ENCODE measurements around the gene RAB33A. TPM values are rescaled to one million over a fixed set of nuclear protein-coding genes. Genes with fewer than 3 reads are reported as not detected.

Gene RAB33A
- total RNA-seq, 4 donors from 2014 or later: 1.5 to 3.0 (median 1.8) TPM; not detected in 1

DNA sequence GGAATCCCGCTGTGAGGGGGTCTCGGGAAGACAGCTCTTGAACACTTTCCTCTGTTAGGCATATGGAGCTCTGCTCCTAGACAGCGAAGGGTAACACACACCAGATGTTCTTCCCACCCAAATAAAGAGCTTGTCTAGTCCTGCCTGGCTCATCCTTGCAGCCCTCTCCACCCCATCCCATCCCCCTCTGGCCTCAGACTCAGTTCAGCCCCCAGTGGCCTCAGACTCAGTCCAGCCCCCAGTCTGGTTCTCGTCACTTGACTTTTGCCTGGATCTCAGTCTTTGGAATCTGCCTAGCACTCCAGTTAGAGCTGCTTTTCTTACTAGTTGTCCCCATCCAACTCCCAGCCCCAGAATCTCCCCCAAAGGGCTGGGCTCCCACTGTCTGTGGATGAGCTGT lies 14.9 kb downstream of the RAB33A start:
- TF ChIP-seq, protein P1, sequence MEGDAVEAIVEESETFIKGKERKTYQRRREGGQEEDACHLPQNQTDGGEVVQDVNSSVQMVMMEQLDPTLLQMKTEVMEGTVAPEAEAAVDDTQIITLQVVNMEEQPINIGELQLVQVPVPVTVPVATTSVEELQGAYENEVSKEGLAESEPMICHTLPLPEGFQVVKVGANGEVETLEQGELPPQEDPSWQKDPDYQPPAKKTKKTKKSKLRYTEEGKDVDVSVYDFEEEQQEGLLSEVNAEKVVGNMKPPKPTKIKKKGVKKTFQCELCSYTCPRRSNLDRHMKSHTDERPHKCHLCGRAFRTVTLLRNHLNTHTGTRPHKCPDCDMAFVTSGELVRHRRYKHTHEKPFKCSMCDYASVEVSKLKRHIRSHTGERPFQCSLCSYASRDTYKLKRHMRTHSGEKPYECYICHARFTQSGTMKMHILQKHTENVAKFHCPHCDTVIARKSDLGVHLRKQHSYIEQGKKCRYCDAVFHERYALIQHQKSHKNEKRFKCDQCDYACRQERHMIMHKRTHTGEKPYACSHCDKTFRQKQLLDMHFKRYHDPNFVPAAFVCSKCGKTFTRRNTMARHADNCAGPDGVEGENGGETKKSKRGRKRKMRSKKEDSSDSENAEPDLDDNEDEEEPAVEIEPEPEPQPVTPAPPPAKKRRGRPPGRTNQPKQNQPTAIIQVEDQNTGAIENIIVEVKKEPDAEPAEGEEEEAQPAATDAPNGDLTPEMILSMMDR (IDR thresholded peaks at IDR 0.05): no peak
- TF ChIP-seq POLR2A (IDR thresholded peaks at IDR 0.05): no peak
- intact Hi-C loops (cut with DNase I; ENCODE audit: low total_unique reads): no loop called here
- no peak overlapping the region for H3K4me3 ChIP-seq
- H3K9me3 ChIP-seq: no peaks in the 10 kb centered on the region
- no peaks in the 10 kb centered on the region for H3K4me1 ChIP-seq
- peak in 1 of 2 donors; percentile 32 for DNase-seq
- no peak overlapping the region for H3K27ac ChIP-seq
- no peaks in the 10 kb centered on the region for H3K27me3 ChIP-seq
- no peaks in the 10 kb centered on the region for H3K36me3 ChIP-seq

DNA sequence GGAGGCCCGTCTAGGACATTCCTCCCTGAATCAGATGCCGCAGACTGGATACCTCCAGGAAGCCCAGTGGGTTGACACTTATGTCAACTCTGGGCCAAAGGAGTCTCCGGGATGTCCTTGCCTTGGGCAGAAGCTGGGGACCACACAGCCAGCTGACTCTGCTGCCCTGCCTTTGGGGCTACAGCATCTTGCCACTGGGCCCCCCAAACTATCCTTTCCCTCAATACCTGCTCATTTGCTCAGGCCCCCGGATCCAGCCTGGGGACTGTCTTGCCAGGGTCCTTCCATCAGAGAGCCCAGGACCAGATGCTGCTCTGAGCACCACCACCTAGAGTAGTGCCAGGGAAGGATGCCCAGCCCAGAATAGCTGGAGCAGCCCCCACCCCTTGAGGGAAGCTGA lies 19.0 kb downstream of the RAB33A start:
- H3K4me3 ChIP-seq: no peak overlapping the region
- no peak for DNase-seq
- H3K27ac ChIP-seq: no peak overlapping the region
- H3K27me3 ChIP-seq: no peaks in the 10 kb centered on the region
- intact Hi-C loops (cut with DNase I; ENCODE audit: low total_unique reads): loop anchor here (5.0 kb wide), 1 partner anchor 108 kb away; no protein-coding TSS in a partner anchor
- no peaks in the 10 kb centered on the region for H3K4me1 ChIP-seq
- no peaks in the 10 kb centered on the region for H3K9me3 ChIP-seq
- no peak for TF ChIP-seq POLR2A (IDR thresholded peaks at IDR 0.05)
- TF ChIP-seq, protein P1 (IDR thresholded peaks at IDR 0.05): no peak
- no peaks in the 10 kb centered on the region for H3K36me3 ChIP-seq

DNA sequence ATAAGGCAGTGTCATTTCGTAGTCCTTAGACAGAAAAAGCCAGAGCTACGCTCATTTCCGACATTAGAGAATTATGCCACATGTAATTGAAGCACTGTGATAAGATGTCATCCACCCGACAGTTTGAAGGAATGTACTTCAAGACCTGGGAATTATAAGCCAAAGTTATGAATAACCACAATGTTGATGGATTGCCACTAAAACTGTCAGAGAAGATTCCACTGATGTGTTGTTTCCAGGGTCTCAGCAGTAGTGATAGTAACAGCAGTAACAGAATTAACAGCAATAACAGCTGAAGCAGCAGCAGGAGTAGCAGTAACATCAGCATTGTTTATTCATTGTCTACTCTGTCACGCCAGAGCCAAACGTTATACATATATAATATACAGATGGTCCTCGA lies 24.7 kb downstream of the RAB33A start:
- intact Hi-C loops (cut with DNase I; ENCODE audit: low total_unique reads): no loop called here
- no peaks in the 10 kb centered on the region for H3K4me1 ChIP-seq
- H3K36me3 ChIP-seq: no peaks in the 10 kb centered on the region
- no peak overlapping the region for H3K4me3 ChIP-seq
- H3K27ac ChIP-seq: no peak overlapping the region
- H3K27me3 ChIP-seq: no peaks in the 10 kb centered on the region
- no peak for DNase-seq
- H3K9me3 ChIP-seq: no peaks in the 10 kb centered on the region
- no peak for TF ChIP-seq POLR2A (IDR thresholded peaks at IDR 0.05)
- TF ChIP-seq, protein P1 (IDR thresholded peaks at IDR 0.05): no peak

DNA sequence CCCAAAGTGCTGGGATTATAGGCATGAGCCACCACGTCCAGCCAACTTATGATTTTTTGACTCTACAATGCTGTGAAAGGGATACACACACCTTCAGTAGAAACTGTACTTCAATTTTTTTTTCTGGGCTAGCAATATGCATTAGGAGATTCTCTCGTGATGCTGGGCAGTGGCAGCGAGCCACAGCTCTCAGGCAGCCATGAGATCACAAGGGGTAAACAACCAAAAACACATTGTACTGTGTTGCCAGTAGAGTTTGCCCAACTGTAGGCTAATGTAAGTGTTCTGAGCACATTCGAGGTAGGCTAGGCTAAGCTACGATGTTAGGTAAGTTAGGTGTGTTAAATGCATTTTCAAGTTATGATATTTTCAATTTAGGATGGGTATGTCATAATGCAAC lies 25.7 kb downstream of the RAB33A start:
- no peak for TF ChIP-seq POLR2A (IDR thresholded peaks at IDR 0.05)
- TF ChIP-seq, protein P1 (IDR thresholded peaks at IDR 0.05): no peak
- Histone ChIP-seq H3K27me3 (no peaks in the 10 kb centered on the region), H3K27ac (no peak overlapping the region), H3K4me1 (no peaks in the 10 kb centered on the region), H3K4me3 (no peak overlapping the region), H3K36me3 (no peaks in the 10 kb centered on the region), H3K9me3 (no peaks in the 10 kb centered on the region)
- no peak for DNase-seq
- intact Hi-C loops (cut with DNase I; ENCODE audit: low total_unique reads): no loop called here

DNA sequence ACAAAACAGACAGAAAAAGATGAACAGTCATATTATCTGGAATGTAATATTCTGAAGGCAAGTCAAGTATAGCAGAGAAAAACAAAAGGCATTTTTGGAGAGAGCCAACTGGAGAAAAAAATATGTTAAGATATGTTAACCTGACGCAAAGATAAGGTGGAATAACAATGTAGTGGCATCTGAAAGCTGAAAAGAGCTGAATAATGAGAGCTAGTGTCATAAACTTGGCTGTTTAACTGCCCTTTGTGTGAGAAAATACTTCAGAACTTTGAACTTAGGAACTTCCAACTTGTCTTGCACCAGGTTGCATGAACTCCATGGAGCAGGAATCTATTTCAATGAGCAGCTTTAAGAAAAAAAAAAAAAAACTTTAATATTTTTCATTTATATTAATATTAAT lies 32.9 kb downstream of the RAB33A start:
- intact Hi-C loops (cut with DNase I; ENCODE audit: low total_unique reads): no loop called here
- Histone ChIP-seq H3K4me1 (no peaks in the 10 kb centered on the region), H3K27ac (no peak overlapping the region), H3K27me3 (no peaks in the 10 kb centered on the region), H3K36me3 (no peaks in the 10 kb centered on the region), H3K9me3 (no peaks in the 10 kb centered on the region), H3K4me3 (no peak overlapping the region)
- DNase-seq: no peak
- TF ChIP-seq, protein P1 (IDR thresholded peaks at IDR 0.05): no peak
- no peak for TF ChIP-seq POLR2A (IDR thresholded peaks at IDR 0.05)
